NCI-H2171 treated with DMSO at 0.1 percent for 48 hours (cell line): ENCODE measurements around the gene ENOX2.
"Not testable (repeated sequence)": the region's sequence is repeated elsewhere in the genome, so short reads cannot be mapped to it uniquely, and the experiment has no call there.

ENCODE experiments used
- DNase-seq: peaks from one replicate; lab custom pipeline; 2025; lab: John Stamatoyannopoulos, UW

Gene ENOX2

DNA sequence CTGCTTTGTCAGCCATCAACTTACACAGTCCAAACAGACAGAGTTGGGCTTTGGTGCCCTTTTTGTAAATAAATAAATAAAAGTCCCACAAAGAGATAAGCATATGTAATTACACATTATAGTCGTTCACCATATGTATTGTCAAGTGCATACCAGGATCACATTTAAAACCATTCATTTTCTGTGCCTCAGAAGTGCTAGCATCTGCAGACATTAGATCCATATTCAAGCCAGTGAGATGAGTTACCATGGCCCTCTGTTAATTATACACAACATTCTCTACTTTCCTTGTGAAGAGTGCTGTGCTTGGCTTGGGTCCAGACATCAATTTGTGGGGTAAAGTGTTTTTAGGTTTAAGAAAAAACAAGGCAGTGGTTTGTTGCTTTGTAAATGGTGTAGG lies 76.8 kb downstream of the ENOX2 start:
- DNase-seq, result no peak

DNA sequence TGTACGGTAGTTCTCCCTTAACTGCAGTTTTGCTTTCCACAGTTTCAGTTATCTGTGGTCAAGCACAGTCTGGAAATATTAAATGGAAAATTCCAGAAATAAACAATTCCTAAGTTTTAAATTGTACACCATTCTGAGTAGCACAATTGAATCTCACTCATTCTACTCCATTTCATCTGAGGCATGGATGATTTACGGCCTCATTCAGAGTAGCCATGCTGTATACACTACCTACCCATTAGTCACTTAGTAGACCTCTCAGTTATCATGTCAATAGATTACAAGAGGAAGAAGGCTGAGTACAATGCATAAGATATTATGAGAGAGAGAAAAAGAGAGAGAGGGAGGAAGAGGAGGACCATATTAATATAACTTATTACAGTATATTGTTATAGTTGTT lies 77.5 kb downstream of the ENOX2 start:
- DNase-seq, result no peak

- DNase-seq, result not testable (repeated sequence)
Observed at GRCh38 chrX:130819367-130819766, 83.6 kb downstream of the ENOX2 start.

- DNase-seq, result not testable (repeated sequence)
Observed at GRCh38 chrX:130813932-130814331, 89.1 kb downstream of the ENOX2 start.

GRCh38 chrX:130810561-130810960 lies 92.4 kb downstream of the ENOX2 start:
- no peak for DNase-seq

- DNase-seq, result no peak
Observed at GRCh38 chrX:130805903-130806302, 97.1 kb downstream of the ENOX2 start.

DNA sequence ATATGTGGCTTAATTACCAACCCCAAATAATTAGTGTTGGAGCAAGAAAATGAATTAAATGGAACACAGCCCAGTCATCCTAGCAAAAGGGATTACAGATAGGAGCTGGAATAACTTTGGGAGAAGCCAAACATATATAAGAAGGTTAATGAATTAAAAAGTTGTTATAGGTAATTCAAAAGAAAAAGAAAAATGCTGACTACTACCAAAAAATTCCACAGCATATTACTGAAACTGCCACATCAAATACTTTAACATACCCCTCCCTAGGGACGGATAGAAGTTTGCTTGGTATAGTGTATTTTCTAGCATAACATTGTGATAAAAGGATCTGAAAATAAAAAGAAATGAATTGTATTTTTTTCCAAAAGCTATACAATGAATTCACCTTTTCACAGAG lies 99.5 kb downstream of the ENOX2 start:
- no peak for DNase-seq

DNA sequence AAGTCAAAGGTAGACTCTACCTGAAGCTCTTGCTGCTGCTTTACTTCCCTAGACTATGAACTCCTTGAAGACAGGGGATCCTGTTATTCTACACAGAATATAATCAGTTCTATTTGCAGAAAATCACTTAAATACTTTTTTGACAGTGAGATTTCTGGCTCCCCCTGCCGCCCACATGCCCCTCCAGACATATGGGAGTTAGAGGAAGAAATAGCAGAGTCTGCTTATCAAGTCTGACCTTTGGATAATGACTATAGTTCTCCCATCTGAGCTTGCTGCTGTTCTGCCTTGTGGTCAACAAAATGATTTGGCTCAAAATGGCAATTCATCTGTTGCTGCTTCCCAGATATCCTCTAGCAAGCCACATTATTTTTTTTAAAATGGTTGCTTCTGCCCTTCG lies 101.1 kb downstream of the ENOX2 start:
- DNase-seq, result no peak

DNA sequence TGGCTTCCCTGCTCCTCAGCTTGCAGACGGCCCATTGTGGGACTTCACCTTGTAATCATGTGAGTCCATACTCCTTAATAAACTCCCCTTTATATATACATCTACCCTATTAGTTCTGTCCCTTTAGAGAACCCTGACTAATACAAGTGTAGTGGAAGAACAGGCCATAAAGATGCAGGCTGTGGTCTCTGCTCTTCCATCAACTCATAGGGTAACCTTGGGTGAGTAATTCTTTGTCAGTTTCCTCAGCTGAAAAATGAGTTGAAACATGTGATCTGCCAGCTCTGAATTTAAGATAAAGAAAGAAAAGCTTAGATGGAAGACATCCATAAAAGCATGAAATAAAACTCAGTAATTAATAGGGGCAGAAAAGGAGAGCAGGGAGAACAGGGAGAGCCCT lies 103.6 kb downstream of the ENOX2 start:
- DNase-seq, result no peak

- DNase-seq, result no peak
Observed at GRCh38 chrX:130793975-130794374, 109.0 kb downstream of the ENOX2 start.

GRCh38 chrX:130791870-130792269 lies 111.1 kb downstream of the ENOX2 start:
- not testable (repeated sequence) for DNase-seq

GRCh38 chrX:130789793-130790192 lies 113.2 kb downstream of the ENOX2 start:
- no peak for DNase-seq

DNA sequence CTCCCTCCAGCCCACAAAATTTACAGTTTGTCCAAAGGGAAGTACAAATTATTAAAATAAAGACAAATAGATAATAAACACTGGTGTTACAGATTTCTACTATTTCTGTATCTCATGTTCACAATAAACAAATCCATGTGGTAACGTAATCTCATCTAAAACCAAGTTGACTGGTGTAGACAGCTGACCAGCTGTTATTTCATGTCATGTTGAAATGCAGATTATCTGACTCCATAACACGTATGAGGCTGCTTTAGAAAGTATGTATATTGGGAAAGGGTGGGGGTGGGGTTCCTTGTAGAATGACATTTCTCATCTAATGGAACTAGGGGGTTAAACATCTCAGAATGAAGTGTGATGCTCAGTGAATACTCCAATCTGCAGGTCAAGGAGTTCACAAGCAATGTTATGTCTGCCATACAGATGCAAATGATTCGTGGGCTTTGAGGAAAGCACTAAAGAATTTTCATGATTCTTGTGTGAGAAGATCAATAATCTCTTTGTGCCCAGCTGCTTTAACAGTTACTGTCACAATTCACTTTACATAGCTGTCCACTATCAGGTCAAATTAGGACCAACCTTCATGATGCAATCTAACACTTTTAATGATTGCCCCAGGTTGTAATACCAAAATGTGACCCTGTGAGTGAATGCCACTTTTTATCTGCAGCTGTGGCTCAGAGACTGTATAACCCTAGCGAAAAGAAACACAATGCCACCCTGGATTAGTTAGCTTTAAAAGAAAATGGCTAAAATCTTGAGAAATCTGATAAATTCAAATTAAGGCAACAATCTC lies 114.0 kb downstream of the ENOX2 start:
- no peak for DNase-seq

DNA sequence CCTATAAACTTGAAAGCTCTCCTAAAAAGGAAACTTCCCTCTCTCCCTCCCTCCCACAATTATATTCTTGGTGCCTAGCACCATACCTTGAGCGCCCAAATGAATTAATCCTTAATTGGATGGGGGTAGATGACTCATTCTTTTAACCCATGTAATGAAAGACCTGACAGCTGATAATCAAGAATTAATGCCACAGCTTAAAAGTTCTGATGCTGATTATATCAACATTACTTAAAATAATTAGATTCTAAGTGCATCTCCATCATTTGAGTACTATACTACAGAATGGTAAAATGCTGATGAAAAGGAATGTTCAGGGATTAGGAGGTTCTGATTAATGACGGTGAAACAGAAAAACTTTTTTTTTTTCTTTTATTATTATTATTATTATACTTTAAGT lies 117.0 kb downstream of the ENOX2 start:
- no peak for DNase-seq

GRCh38 chrX:130778773-130779172 lies 124.2 kb downstream of the ENOX2 start:
- DNase-seq, result no peak

DNA sequence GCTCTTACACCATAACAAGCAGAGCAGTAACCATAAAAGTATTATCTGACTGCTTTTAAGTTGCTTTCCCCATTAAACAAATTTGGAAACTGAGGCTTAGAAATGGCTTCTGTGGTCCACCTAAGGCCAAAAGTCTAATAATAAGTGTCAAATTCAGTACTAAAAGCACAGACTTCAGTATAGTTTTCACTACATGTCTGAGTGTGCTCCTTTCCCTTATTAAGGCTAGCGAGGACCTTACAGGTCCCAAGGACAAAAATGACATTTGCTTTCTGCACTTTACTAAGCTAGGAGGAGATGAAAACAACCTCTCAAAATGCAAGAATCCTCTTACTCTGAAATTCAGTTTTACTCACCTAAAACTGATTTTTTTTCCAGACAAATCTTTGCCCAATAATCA lies 127.2 kb downstream of the ENOX2 start:
- no peak for DNase-seq

DNA sequence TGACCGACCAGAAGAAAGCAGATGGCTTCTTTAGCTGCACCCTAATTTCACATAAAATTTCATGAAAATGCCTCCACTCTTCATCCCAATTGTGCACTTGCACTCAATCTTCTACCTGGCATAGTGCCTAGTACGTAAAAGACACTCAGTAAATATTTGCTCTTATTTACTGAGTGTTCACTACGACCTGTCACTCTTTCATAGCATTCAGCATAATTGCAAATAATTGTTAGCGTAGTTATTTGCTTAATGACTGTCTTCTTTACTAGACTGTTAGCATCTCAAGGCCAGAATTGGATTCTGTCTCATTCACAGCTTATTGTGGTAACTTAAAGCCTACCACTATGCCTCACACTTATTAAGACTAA lies 130.2 kb downstream of the ENOX2 start:
- no peak for DNase-seq

GRCh38 chrX:130772105-130772775 lies 130.8 kb downstream of the ENOX2 start:
- DNase-seq, result no peak

DNA sequence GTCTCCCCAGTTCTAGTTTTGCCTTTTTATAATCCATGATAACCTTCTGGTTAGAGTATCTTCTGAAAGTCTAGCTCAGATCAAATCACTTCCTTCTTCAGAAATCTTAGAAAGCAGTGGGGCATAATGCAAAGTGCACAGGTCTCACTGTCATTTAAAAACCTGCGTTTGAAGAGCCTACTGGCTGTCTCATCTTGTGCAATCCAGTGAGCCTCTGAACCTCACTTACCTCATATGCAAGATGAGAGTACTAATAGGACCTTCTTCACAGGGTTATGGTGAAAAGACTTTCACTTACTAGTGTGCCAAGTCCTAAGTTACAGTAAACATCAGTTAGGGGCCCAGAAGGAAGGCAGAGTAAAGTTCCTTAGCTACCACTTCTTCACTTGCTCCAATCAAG lies 131.4 kb downstream of the ENOX2 start:
- no peak for DNase-seq

DNA sequence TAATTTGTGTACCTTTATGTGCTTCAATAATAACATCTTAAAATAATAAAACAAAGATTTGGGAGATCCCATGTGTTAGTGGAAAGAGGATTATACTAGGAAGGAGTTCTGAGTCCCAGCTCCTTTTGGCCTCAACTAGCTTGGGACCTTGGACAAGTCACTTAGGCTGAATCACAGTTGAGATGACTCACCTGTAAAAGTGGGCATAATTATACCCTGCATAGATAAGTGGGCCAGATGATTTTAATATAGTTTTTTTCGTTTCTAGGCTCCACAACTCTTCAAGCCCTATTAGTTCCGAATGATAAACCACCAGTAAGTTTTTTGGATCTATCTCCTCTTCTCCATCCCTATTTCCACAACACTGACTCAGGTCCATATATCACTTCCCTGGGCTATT lies 131.8 kb downstream of the ENOX2 start:
- no peak for DNase-seq

- no peak for DNase-seq
Observed at GRCh38 chrX:130770615-130771014, 132.4 kb downstream of the ENOX2 start.

DNA sequence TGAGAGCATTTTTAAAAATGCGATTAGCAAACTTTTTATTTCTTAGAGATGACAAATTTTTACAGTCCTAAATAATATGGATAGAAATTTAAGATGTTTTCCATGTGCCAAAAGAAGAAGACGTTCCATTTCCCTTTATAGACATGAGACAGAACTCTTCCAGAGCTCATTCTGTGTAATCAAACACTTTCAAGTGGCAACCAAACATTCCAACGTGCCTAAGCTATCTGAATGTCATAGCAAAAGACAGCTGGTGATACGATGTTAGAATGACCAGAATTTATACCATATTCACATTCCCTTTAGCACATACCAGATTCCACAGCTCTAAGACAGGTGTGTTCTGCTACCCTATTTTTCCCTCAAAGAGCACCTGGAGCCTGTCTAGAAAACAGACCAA lies 133.2 kb downstream of the ENOX2 start:
- DNase-seq, result no peak

GRCh38 chrX:130758072-130758471 lies 144.9 kb downstream of the ENOX2 start:
- no peak for DNase-seq

GRCh38 chrX:130756233-130756632 lies 146.8 kb downstream of the ENOX2 start:
- DNase-seq, result no peak
